Thoracic aorta (tissue), 2 donors: ENCODE measurements around the gene SLC25A18. TPM values are rescaled to one million over a fixed set of nuclear protein-coding genes. Genes with fewer than 3 reads are reported as not detected.

ENCODE experiments used
- ATAC-seq: fragments of 150-250 bp; one replicate; pipeline ENCODE4 v1.8.0; 2017; ENCODE audit warnings: low read depth; ENCODE audit not compliant: insufficient number of reproducible peaks, low FRiP score
- DNase-seq: peaks from one replicate; pipeline ENCODE4 v3.0.0-alpha.2; 2020; ENCODE audit warnings: low spot score
- H3K27ac ChIP-seq, 2 donors: fragments of 200-600 bp; sonication (generic); 1 replicate in 1 of 2; 2 replicates in 1 of 2; pipeline ENCODE4 v1.5.1; 2016; ENCODE audit warnings: mild to moderate bottlenecking in 2 of 2, moderate library complexity in 2 of 2
- H3K27me3 ChIP-seq: fragments of 200-600 bp; sonication (generic); replicated peaks from 2 replicates; pipeline ENCODE4 v1.6.0; 2016; ENCODE audit warnings: mild to moderate bottlenecking; ENCODE audit not compliant: insufficient read depth
- H3K36me3 ChIP-seq: fragments of 200-600 bp; sonication (generic); one replicate; pipeline ENCODE4 v1.5.1; 2016
- H3K4me1 ChIP-seq, 2 donors: fragments of 200-600 bp; sonication (generic); 1 replicate in 1 of 2; 2 replicates in 1 of 2; pipeline versions ENCODE4 v1.5.1 to v1.6.0; 2016; ENCODE audit warnings: low read depth in 2 of 2, mild to moderate bottlenecking in 1 of 2; ENCODE audit not compliant: control insufficient read depth in 1 of 2
- H3K4me3 ChIP-seq: fragments of 200-600 bp; sonication (generic); 2 replicates; pipeline ENCODE4 v1.5.1; 2016; ENCODE audit warnings: mild to moderate bottlenecking
- H3K9me3 ChIP-seq: fragments of 200-600 bp; sonication (generic); 2 replicates; pipeline ENCODE4 v1.5.1; 2016
- total RNA-seq, 2 donors: library from RNA; depleted of rRNA; stranded (reverse); fragments of >200 nt; gene quantifications; one replicate each; pipeline versions ENCODE4 v1.1.0 to v1.2.3, GENCODE V29; 2016
- TF ChIP-seq, protein P1 (sequence below): fragments of 200-600 bp; sonication (generic); IDR thresholded peaks from one replicate; pipeline ENCODE4 v1.5.1; 2019; ENCODE audit warnings: antibody characterized with exemption

The SLC25A18 gene
- total RNA-seq, 2 donors from 2014 or later = not detected

DNA sequence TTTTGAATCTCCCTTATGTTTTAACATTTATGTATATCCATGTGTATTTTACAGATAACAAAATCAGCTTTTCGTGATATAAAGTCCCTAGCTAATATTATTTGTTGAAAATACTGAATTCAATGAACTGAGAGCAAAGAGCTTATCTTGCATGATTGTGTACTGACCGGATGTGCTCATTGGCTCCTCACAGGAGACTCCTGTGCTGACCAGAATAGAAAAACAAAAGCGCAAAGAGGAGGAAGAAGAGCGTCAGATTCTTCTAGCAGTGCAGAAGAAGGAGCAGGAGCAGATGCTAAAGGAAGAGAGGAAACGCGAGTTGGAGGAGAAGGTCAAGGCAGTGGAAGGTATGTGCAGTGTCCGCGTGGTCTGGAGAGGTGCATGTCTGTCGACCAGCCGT lies 39.4 kb upstream of the SLC25A18 start:
- H3K4me3 ChIP-seq = no peak overlapping the region
- DNase-seq = no peak
- no peaks in the 10 kb centered on the region for H3K27me3 ChIP-seq
- no peaks in the 10 kb centered on the region for H3K9me3 ChIP-seq
- no peak for ATAC-seq
- H3K4me1 ChIP-seq = no peaks in the 10 kb centered on the region
- no peak overlapping the region for H3K27ac ChIP-seq
- no peaks in the 10 kb centered on the region for H3K36me3 ChIP-seq
- TF ChIP-seq, protein P1, sequence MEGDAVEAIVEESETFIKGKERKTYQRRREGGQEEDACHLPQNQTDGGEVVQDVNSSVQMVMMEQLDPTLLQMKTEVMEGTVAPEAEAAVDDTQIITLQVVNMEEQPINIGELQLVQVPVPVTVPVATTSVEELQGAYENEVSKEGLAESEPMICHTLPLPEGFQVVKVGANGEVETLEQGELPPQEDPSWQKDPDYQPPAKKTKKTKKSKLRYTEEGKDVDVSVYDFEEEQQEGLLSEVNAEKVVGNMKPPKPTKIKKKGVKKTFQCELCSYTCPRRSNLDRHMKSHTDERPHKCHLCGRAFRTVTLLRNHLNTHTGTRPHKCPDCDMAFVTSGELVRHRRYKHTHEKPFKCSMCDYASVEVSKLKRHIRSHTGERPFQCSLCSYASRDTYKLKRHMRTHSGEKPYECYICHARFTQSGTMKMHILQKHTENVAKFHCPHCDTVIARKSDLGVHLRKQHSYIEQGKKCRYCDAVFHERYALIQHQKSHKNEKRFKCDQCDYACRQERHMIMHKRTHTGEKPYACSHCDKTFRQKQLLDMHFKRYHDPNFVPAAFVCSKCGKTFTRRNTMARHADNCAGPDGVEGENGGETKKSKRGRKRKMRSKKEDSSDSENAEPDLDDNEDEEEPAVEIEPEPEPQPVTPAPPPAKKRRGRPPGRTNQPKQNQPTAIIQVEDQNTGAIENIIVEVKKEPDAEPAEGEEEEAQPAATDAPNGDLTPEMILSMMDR = no peak

DNA sequence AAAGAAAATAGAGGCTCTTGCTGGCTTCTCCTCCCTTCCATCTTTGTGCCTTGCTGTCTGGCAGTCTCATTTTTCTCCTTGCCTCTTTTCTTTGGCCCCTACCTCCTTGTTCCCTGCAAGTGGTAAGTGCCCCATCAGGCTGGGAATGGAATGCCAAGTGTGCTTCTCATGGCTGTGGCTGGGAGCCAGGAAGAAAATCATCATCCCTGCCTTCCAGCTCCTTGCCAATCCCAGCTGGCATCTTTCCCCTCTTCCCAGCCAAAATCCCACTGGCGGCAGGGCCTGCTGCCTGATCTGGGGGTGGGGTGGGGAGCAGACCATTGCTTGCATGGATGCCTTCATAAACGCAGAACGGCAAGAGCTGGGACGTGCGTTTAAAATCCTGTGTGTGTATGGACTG lies 27.0 kb upstream of the SLC25A18 start:
- TF ChIP-seq, protein P1 = no peak
- ATAC-seq = peak; percentile 80
- peaks cover 6 to 13% of the 10 kb centered on the region in 2 donors for H3K4me1 ChIP-seq
- no peaks in the 10 kb centered on the region for H3K9me3 ChIP-seq
- H3K27me3 ChIP-seq = no peaks in the 10 kb centered on the region
- peak; percentile 25 for DNase-seq
- H3K27ac ChIP-seq = peak overlapping the region; percentile 59 to 71
- H3K4me3 ChIP-seq = peak overlapping the region; percentile 7
- H3K36me3 ChIP-seq = no peaks in the 10 kb centered on the region

DNA sequence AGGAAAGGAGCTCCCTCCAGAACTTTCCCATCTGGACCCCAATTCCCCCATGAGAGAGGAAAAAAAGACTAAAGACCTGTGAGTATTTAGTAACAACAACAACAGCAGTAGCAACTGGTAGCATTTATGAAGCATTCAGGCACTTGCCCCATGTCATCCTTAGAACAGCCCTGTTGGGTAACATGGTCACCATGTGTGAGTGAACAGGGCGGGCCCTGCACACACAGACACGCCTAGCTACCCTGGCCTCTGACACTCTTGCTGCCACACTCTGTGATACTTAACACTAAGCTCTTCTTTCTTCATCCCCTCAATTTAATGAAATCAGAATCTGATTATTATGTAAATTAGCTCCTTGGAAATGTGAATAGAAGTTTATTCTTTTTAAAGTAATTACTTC lies 26.1 kb upstream of the SLC25A18 start:
- TF ChIP-seq, protein P1 = no peak
- ATAC-seq = no peak
- peak overlapping the region; percentile 59 to 71 for H3K27ac ChIP-seq

DNA sequence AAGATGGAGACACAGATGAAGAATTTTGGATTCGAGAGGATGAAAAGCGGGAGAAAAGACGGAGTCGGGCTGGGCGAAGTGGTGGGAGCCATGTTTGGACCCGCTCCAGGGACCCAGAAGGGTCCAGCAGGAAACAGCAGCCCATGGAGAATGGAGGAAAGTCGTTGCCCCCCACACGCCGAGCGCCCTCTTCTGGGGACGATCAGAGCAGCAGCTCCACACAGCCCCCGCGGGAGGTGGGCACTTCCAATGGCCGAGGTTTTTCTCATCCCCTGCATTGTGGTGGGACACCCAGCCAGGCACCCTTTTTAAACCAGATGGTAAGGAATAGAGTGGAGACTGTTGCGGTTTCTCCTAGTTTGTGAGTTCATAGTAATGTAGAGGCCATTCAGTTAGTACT lies 22.8 kb upstream of the SLC25A18 start:
- TF ChIP-seq, protein P1 = no peak
- H3K4me3 ChIP-seq = no peak overlapping the region
- peaks cover 6 to 13% of the 10 kb centered on the region in 2 donors for H3K4me1 ChIP-seq
- no peaks in the 10 kb centered on the region for H3K9me3 ChIP-seq
- no peak overlapping the region for H3K27ac ChIP-seq
- H3K36me3 ChIP-seq = no peaks in the 10 kb centered on the region
- no peaks in the 10 kb centered on the region for H3K27me3 ChIP-seq
- ATAC-seq = no peak
- no peak for DNase-seq

More for the DNA sequence above, 26.1 kb upstream of the SLC25A18 start:
- Histone ChIP-seq H3K4me1 (peaks cover 6 to 13% of the 10 kb centered on the region in 2 donors), H3K4me3 (no peak overlapping the region), H3K36me3 (no peaks in the 10 kb centered on the region), H3K9me3 (no peaks in the 10 kb centered on the region), H3K27me3 (no peaks in the 10 kb centered on the region)
- DNase-seq = no peak

DNA sequence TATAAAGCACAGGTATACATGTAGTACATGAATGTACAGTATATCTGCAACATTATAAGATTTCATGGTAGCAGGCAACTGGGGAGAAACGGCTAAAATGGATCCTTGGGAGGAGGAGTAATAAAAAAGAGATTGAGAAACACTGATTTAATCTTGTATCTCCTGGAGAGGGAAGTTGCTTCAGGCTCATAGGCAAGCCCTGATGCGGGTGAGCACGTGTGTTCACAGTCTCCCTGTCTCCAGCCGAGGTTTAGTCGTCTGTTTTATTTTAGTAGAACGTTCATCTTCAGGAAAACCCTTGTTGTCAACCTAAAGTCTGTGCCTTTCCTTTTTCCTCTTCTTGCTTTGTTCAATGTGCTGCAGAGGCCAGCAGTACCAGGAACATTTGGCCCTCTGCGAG lies 21.8 kb upstream of the SLC25A18 start:
- H3K4me1 ChIP-seq = peaks cover 5 to 7% of the 10 kb centered on the region in 2 donors
- H3K4me3 ChIP-seq = no peak overlapping the region
- ATAC-seq (no peak), DNase-seq (no peak)
- H3K9me3 ChIP-seq = no peaks in the 10 kb centered on the region
- no peaks in the 10 kb centered on the region for H3K36me3 ChIP-seq
- H3K27ac ChIP-seq = no peak overlapping the region
- TF ChIP-seq, protein P1 = no peak
- H3K27me3 ChIP-seq = no peaks in the 10 kb centered on the region
